ENCODE results near the gene PTGER1.
"Not testable (repeated sequence)": the region's sequence is repeated elsewhere in the genome, so short reads cannot be mapped to it uniquely, and the experiment has no call there.

PTGER1 gene

DNA sequence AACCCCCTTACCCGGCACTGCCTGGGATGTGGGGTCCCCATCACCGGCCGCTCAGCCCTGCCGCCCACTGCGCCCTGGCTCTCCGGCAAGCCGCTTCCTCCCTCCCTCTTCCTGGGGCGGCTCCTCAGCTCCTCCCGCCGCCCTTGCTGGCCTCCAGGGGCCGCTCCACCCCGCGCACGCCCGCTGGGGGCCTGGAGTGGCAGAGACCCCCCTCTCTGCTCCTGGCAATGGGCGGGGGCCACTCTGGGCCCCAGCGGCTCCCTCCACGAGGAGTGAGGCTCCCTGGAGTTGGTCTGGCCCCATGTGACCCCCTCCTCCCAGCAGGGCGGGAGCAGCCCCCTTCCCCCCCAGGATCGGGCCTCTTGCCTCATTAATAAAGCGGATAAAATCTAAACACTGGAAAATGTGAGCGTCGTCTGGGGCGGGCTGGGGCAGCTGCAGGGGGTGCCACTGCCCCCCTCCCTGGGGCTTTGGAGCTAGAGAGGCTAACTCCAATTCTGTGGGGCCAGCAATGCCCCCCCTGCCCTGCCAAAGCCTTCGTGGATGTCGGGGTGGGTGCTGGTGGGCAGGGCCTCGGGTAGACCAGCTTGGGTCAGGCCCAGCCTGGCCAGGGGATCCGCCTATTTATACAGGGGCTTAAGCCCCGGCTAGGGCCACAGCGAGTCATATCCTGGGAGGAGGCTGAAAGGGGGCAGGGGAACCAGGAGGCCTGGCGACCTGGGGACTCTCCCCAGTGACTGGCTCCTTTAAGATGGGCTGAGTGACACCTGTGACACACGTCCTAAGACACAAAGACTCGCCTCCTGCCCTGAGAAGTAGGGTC is at the start of gene PTGER1:
PTGER1 (minus strand) TSS at position 104 of the 823 bp plus-strand sequence. CDS start 1,034 bp downstream, outside the sequence.
- no peak for DNase-seq

DNA sequence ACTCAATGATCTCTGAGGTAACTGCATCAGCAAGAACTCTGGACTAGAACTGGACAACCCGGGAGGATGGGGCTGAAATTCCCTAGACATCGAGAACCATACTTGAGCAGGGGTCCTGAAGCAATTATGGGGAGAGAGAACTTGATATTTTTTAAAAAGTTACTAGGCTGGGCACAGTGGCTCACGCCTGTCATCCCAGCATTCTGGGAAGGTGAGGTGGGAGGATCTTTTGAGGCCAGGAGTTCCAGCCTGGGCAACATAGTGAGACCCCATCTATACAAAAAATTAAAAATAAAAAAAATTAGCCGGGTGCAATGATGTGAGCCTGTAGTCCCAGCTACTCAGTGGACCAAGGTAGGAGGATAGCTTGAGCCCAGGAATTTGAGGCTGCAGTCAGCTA is 45.4 kb upstream of the PTGER1 start:
- no peak for DNase-seq

DNA sequence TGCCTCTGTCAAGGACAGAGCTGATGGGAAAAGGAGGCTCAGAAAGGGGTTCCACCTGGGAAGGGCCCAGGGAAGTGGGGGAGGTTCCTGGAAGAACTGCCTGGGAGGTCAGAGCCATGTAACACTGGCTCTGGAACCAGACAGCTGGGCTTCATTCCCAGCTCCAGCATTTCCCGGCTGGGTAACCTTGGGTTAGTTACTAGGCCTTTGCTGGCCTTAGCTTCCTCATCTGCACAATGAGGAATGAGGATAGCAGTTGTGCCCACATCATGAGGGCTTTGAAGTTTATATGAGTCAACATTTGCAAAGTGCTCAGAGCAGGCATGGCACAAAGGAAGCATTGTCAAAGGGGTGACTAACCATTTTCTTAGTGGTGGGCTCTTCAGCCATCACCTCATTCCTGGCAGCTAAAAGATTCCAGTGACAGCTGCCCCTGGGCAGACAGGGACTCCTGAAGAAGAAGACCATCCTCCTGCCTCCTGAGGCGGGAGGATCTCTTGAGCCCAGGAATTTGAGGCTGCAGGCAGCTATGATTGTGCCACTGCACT is 44.8 kb upstream of the PTGER1 start:
- DNase-seq = no peak

DNA sequence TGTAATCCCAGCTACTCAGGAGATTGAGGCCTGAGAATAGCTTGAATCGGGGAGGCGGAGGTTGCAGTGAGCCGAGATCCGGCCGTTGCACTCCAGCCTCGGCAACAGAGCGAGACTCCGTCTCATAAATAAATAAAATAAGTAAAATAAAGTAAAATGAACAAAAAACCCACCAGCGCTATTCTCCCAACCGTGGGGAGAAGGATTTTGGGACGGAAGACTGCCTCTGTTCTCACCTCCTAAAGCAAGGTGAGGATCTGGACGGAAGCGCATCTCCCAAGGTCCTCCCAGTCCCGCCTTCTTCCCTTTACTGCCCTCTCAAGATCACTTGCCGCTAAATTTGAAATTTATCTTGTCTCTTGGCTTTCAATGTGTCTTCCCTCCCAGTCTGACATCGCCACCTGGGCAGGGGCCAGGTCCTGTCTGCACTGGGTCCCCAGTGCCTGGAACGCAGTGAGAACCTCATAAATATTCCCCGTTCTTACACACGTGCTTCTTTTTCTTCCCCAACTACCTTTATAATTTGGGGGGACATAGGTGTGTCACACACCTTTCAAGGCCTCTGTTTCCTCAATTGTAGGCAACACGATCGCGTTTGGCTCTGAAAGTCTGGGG is 44.2 kb upstream of the PTGER1 start:
- DNase-seq = no peak

GRCh38 chr19:14517840-14518505 is 42.8 kb upstream of the PTGER1 start, which contains the start of gene DNAJB1:
DNAJB1 (minus strand) TSS chr19:14518397; CDS start chr19:14518349, 48 bp downstream.
- DNase-seq = peak; percentile 91

- DNase-seq = no peak
Observed at GRCh38 chr19:14517446-14517839, 42.3 kb upstream of the PTGER1 start.

DNA sequence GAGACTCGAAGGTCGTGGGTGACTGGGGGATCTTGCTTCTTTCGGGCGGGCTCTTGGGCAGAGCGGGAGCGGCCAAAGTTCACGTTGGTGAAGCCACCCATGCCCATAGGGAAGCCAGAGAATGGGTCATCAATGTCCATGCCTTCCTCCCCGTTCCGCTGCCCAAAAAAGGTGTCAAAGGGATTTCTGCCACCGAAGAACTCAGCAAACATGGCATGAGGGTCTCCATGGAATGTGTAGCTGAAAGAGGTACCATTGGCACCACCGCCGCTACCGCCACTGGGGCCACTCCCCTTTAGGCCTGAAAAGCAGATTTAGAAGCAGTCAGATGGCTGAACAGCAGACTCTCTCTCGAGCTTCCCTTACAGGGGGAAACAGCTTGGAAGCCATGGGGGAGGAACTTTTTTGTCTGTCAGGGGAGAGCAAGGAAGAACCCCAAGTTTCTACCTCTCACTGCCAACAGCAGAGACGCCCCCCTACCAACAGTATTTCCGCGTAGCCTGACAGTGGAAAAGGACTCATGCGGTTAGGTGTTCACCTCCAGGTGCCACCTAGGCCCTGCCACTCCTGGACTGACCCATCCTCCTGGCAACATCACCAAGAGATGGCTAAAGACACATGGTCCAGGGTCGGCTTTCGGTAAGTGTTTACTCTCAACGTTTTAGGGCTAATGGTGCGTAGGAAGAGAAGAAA is 41.7 kb upstream of the PTGER1 start:
- peak; percentile 75 for DNase-seq

DNA sequence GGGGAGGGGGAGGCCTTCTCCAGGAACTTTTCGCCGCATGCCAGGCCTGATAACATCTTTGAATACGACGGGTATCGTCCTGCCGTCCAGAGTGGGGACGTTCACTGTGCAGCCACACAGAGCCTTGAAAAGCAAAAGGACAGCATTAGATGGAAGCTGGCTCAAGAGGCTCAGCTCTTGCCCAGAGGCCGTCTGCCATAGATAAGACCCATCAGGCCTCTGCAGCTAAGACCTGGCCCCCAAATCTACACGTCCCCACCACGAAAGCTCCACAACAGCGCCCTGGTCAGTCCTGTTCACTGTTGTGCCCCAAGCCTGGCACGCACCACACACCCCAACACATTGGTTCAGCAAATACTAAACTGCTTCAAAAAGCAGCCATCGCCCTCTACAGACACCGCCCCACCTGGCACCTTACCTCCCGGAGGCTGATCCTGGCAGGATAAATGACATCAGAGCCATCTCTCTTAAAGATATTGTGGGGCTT is 40.9 kb upstream of the PTGER1 start:
- DNase-seq = peak; percentile 71

- no peak for DNase-seq
Observed at GRCh38 chr19:14515501-14516047, 40.4 kb upstream of the PTGER1 start.

GRCh38 chr19:14514215-14514863 is 39.2 kb upstream of the PTGER1 start:
- no peak for DNase-seq

DNA sequence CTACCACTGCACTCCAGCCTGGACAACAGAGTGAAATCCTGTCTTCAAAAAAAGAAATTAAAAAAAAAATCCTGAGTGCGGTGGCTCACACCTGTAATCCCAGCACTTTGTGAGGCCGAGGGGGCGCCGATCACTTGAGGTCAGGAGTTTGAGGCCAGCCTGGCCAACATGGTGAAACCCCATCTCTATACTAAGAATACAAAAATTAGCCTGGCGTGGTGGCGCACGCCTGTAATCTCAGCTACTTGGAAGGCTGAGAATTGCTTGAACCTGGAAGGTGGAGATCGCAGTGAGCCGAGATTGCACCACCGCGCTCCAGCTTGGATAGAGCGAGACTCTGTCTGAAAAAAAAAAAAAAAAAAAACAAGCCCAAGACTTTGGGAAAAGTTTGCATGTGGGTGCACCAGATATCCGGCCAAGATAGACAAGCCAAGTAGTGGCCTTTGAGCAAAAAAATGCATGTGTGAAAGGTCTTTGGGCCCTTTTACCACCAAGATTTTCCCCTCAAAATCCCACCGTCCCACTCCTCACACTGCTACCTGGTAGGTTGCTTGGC is 37.3 kb upstream of the PTGER1 start:
- no peak for DNase-seq

DNA sequence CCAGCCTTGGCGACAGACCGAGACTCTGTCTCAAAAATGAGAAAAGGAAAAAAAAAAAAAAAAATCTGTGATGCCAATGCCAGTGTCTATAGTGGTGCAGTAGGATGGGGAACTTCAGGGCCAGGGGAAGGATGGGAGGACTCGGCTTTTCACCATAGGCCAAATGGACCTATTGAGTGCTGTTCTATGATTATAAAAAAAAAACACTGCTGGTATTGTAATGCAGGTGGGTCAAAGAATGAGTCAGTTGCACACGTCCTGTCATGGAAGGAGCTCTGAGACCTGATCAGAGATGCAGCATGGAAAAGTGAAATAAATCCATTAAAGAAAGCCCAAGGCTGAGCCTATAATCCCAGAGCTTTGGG is 36.1 kb upstream of the PTGER1 start:
- DNase-seq = no peak

DNA sequence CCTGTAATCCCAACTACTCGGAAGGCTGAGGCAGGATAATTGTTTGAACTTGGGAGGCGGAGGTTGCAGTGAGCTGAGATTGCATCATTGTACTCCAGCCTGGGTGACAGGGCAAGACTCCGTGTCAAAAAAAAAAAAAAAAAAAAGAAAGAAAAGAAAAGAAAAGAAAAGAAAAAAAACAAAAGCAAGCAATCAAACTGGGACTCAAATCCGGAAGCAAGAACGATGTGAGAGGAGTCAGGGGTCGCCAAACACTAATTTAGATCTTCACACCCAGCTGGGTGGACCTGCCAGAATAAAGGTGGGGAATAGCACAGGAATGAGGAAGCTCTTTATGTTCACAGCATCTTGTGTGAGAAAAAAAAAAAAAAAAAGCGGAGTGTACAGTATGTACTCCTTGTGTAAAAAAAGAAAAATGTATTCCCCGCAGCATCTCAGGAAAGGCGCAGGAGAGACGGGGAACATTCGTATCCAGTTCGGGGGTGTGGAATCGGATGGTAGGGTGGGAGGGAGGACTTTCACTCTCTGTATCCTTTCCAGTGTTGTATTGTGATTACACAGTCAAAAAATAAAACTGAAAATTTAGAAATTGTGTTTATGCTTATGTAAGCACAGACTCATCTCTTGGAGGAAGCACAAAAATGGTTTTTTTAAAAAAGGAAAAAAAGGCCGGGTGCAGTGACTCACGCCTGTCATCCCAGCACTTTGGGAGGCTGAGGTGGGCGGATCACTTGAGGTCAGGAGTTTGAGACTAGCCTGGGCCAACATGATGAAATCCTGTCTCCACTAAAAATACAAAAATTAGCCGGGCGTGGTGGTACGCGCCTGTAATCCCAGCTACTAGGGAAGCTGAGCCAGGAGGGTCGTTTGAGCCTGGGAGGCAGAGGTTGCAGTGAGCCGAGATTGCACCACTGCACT is 35.4 kb upstream of the PTGER1 start:
- no peak for DNase-seq

DNA sequence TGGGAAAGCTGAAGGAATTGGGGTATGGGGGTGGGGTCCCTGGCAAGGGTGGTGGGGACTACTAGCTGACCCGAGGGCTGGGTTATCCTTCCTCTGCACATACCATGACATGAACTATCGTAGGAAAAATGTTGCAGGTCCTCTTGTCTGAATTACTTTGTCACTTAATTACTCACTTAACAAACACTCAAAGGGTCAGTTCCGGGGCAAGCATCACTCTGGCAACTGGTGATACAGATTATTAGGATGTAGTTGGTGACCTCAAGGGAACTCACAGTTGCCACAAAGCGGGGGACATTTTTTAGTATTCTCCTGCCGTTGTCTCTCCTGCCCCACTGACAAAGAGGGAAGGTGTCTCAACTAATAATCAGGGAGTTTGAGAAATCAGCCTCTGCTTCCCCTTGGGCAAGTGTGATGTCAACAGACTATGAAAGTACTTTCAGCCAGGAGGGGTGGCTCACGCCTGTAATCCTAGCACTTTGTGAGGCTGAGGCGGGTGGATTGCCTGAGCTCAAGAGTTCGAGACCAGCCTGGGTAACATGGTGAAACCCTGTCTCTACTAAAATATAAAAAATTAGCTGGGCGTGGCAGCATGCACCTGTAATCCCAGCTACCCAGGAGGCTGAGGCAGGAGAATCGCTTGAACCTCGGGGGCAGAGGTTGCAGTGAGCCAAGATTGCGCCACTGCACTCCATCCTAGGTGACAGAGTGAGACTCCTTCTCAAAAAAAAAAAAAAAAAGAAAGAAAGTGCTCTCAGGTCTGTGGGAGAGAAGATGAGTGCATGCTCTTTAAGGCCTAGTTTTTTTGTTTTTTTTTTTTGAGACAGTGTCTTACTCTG is 32.8 kb upstream of the PTGER1 start:
- no peak for DNase-seq

GRCh38 chr19:14505488-14506239 is 30.5 kb upstream of the PTGER1 start:
- peak; percentile 88 for DNase-seq

- DNase-seq = not testable (repeated sequence)
Observed at GRCh38 chr19:14504575-14504974, 29.4 kb upstream of the PTGER1 start.

DNA sequence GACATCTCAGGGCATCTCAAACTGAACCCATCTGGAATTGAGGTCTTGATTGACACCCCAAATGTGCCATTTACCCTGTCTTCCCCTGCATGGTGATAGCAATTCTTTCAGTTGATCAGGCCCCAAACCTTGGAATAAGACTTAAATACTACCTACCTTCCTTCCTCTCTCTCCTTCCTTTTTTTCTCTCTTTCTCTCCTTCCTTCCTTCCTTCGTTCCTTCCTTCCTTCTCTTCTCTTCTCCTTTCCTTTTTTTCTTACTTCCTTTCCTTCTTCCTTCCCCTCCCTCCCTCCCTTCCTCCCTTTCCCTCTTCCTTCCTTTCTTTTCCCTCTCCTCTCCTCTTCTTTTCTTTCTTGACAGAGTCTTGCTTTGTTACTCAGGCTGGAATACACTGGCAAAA is 28.1 kb upstream of the PTGER1 start:
- DNase-seq = no peak

DNA sequence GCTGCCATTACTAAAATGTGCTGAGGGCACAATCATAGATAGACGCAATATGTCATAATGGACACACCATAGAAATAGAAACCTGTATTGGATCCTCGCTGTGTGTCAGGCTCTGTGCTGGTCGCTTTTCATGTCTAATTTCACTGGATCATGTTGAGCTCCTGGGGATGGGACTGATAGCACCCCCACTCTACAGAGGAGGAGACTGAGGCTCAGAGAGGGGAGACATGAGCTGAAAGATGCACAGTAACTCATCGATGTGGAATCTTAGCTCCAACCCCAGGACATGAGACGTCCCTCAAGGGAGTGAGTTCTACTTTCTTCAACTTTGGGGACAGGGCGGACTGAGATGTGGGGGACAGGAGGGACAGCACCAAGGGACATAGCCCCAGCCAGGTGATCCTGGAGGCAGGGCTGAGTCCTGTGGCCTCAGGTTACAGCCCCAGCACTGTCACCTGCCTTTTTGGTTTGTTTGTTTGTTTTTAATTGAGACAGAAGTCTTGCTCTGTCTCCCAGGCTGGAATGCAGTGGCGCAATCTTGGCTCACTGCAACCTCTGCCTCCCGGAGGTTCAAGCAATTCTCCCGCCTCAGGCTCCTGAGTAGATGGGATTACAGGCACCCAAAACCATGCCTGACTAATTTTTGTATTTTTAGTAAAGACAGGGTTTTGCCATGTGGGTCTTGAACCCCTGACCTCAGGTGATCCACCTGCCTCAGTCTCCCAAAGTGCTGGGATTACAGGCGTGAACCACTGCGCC is 27.4 kb upstream of the PTGER1 start:
- DNase-seq = no peak
